Astrocyte of the cerebellum (primary cell): ENCODE measurements around the gene MMP2.
A peak's percentile ranks its signal among the peaks of the same experiment; 100 is the strongest.

Experiments used
- DNase-seq: peaks from one replicate; pipeline ENCODE4 v3.0.0-alpha.2; 2011; ENCODE audit warnings: low read depth
- H3K4me3 ChIP-seq: 2 replicates; pipeline ENCODE4 v1.5.1; 2011; ENCODE audit warnings: mild to moderate bottlenecking, low read depth, low read length, moderate library complexity
- in situ Hi-C: cut with HindIII; loops from 2 replicates; pipeline ENCODE4 v1.10.0; 2017; ENCODE audit warnings: low sequenced_read_pairs
- TF ChIP-seq, protein P1 (sequence below): IDR thresholded peaks from 2 replicates; pipeline ENCODE4 v1.5.1; 2012; ENCODE audit warnings: low read length, low read depth, moderate library complexity, mild to moderate bottlenecking; ENCODE audit errors: missing control alignments

The MMP2 gene

GRCh38 chr16:55478827-55479429 is at the start of gene MMP2:
TSS of gene MMP2 (plus strand) at chr16:55479198. CDS start at chr16:55479480, 282 bp downstream.
- H3K4me3 ChIP-seq: peak within 1 kb of the TSS; percentile 92
- peak; percentile 49 for DNase-seq
- TF ChIP-seq, protein P1, sequence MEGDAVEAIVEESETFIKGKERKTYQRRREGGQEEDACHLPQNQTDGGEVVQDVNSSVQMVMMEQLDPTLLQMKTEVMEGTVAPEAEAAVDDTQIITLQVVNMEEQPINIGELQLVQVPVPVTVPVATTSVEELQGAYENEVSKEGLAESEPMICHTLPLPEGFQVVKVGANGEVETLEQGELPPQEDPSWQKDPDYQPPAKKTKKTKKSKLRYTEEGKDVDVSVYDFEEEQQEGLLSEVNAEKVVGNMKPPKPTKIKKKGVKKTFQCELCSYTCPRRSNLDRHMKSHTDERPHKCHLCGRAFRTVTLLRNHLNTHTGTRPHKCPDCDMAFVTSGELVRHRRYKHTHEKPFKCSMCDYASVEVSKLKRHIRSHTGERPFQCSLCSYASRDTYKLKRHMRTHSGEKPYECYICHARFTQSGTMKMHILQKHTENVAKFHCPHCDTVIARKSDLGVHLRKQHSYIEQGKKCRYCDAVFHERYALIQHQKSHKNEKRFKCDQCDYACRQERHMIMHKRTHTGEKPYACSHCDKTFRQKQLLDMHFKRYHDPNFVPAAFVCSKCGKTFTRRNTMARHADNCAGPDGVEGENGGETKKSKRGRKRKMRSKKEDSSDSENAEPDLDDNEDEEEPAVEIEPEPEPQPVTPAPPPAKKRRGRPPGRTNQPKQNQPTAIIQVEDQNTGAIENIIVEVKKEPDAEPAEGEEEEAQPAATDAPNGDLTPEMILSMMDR: no peak
- in situ Hi-C loops: no loop called here

- in situ Hi-C loops: loop anchor here (25.0 kb wide), 1 partner anchor 304 kb away; no protein-coding TSS in a partner anchor
Measured at GRCh38 chr16:55433030-55433429, 46.0 kb upstream of the MMP2 start.

DNA sequence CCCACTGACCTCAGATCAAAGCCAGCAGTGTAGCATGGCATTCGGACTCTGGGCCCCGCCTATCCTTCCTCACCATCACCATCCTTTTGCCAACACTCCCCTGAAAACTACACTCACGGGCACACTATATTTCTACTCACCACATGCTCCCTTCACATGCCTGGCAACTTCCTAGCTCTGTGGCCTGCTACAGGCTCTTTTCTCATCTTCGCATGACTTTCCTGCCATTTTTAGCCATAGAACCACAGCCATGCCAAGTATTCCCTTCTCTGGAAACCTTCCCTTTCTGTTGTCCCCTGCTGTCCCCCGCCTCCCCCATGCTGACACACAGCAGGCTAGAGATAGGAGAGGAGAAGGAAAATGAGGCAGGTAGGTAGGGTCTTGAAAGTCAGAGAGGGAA is 45.5 kb upstream of the MMP2 start:
- TF ChIP-seq, protein P1: no peak
- DNase-seq: no peak
- in situ Hi-C loops: loop anchor here (25.0 kb wide), 1 partner anchor 304 kb away; no protein-coding TSS in a partner anchor

More at GRCh38 chr16:55433030-55433429, 46.0 kb upstream of the MMP2 start:
- TF ChIP-seq, protein P1: no peak
- DNase-seq: no peak
- no peak overlapping the region for H3K4me3 ChIP-seq

GRCh38 chr16:55434000-55434399 is 45.0 kb upstream of the MMP2 start:
- TF ChIP-seq, protein P1: no peak
- in situ Hi-C loops: loop anchor here (25.0 kb wide), 1 partner anchor 303 kb away; no protein-coding TSS in a partner anchor
- H3K4me3 ChIP-seq: no peak overlapping the region
- no peak for DNase-seq

More for the DNA sequence above, 45.5 kb upstream of the MMP2 start:
- H3K4me3 ChIP-seq: no peak overlapping the region

DNA sequence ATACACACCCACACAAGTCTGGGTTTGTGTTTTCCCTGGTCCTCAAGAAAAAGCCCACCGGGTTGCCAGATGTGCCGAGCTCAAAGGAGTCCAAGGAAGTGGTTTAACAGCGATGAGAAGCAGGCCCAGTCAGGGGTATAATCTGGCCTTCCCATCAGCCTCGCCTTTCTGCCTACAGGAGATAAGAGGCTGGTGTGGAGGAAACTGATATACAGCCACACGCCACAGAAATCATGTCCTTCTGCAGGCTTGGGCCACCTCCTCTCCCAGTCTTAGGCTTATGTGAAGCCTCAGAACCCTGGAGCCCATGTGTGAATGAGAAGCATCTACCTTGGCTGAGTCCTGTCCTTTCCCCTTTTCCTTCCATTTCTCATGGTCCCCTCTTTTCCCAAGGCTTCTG is 43.6 kb upstream of the MMP2 start:
- DNase-seq: no peak
- in situ Hi-C loops: loop anchor here (25.0 kb wide), 1 partner anchor 302 kb away; no protein-coding TSS in a partner anchor
- no peak overlapping the region for H3K4me3 ChIP-seq
- TF ChIP-seq, protein P1: no peak

- H3K4me3 ChIP-seq: no peak overlapping the region
- TF ChIP-seq, protein P1: no peak
- in situ Hi-C loops: loop anchor here (25.0 kb wide), 1 partner anchor 301 kb away; no protein-coding TSS in a partner anchor
- DNase-seq: no peak
Measured at GRCh38 chr16:55436587-55436986, 42.4 kb upstream of the MMP2 start.
